ENCODE measurements around the gene PIEZO1.

GRCh38 chr16:88695218-88695617 is 89.8 kb downstream of the PIEZO1 start:
- TF ChIP-seq REST (IDR thresholded peaks at IDR 0.05; ENCODE audit: low read depth, low read length) (no peak), EZH2phosphoT487 (IDR thresholded peaks at IDR 0.05; ENCODE audit: borderline replicate concordance, low read depth) (no peak)

Measured in SK-N-SH (cell line).